Measurements from ENCODE around the gene GPR35. TPM values are rescaled to one million over a fixed set of nuclear protein-coding genes. Genes with fewer than 3 reads are reported as not detected.

The GPR35 gene
- total and polyA plus RNA-seq, 7 donors: 1.3 to 76.6 (median 7.8) TPM

GRCh38 chr2:240585681-240586197, 39.5 kb upstream of the GPR35 start:
- Histone ChIP-seq H3K4me3 (peak overlapping the region; percentile 69 to 99 (median 91)), H3K36me3 (peaks cover 0 to 16% (median 6%) of the 10 kb centered on the region in 4 donors), H3K27me3 (no peaks in the 10 kb centered on the region), H3K4me1 (peaks cover 0 to 44% (median 34%) of the 10 kb centered on the region in 4 donors), H3K9me3 (no peaks in the 10 kb centered on the region), H3K27ac (peak overlapping the region; percentile 92 to 98 (median 96))
- no peak for TF ChIP-seq CTCF (IDR thresholded peaks at IDR 0.05)
- no peak for TF ChIP-seq POLR2A (IDR thresholded peaks at IDR 0.05)
- TF ChIP-seq POLR2AphosphoS5 (IDR thresholded peaks at IDR 0.05): no peak
- no peak for TF ChIP-seq EP300 (IDR thresholded peaks at IDR 0.05)
- intact Hi-C loops (cut with DNase I): loop anchor here (2.0 kb wide), 1 partner anchor 19 kb away; no protein-coding TSS in a partner anchor
- peak; percentile 64 for DNase-seq
- 2 to 6% methylated on average over 20 of the region's 20 CpGs for WGBS, 2 donors

GRCh38 chr2:240586198-240586918, 38.9 kb upstream of the GPR35 start, which contains the start of gene CAPN10:
TSS of gene CAPN10 (plus strand) at chr2:240586734. CDS start at chr2:240586912, 178 bp downstream.
- no peaks in the 10 kb centered on the region for H3K9me3 ChIP-seq
- TF ChIP-seq CTCF (IDR thresholded peaks at IDR 0.05) (no peak), EP300 (IDR thresholded peaks at IDR 0.05) (no peak), POLR2AphosphoS5 (IDR thresholded peaks at IDR 0.05) (peak; percentile 76 to 90 (median 85)), POLR2A (IDR thresholded peaks at IDR 0.05) (peak; percentile 41 to 50)
- peak within 1 kb of the TSS; percentile 92 to 98 (median 96) for H3K27ac ChIP-seq
- peak within 1 kb of the TSS; percentile 69 to 99 (median 91) for H3K4me3 ChIP-seq
- intact Hi-C loops (cut with DNase I): loop anchor here (2.0 kb wide), 1 partner anchor 20 kb away; no protein-coding TSS in a partner anchor
- no peaks in the 10 kb centered on the region for H3K27me3 ChIP-seq
- DNase-seq: peak; percentile 99
- 0 to 1% methylated on average over 88 of the region's 88 CpGs for WGBS, 2 donors
- peaks cover 0 to 22% (median 10%) of the 10 kb centered on the region in 4 donors for H3K36me3 ChIP-seq
- peaks cover 0 to 44% (median 34%) of the 10 kb centered on the region in 4 donors for H3K4me1 ChIP-seq

GRCh38 chr2:240586919-240587800, 38.1 kb upstream of the GPR35 start:
- no peaks in the 10 kb centered on the region for H3K27me3 ChIP-seq
- intact Hi-C loops (cut with DNase I): loop anchor here (2.0 kb wide), 1 partner anchor 20 kb away; no protein-coding TSS in a partner anchor
- TF ChIP-seq EP300 (IDR thresholded peaks at IDR 0.05): no peak
- no peak for TF ChIP-seq POLR2A (IDR thresholded peaks at IDR 0.05)
- TF ChIP-seq POLR2AphosphoS5 (IDR thresholded peaks at IDR 0.05): no peak
- H3K4me1 ChIP-seq: peaks cover 0 to 44% (median 34%) of the 10 kb centered on the region in 4 donors
- H3K4me3 ChIP-seq: peak overlapping the region; percentile 69 to 99 (median 91)
- peak overlapping the region; percentile 92 to 98 (median 96) for H3K27ac ChIP-seq
- H3K9me3 ChIP-seq: no peaks in the 10 kb centered on the region
- peak; percentile 75 for DNase-seq
- WGBS, 2 donors: 3 to 4% methylated on average over 62 of the region's 62 CpGs
- H3K36me3 ChIP-seq: peaks cover 0 to 31% (median 14%) of the 10 kb centered on the region in 4 donors

- Histone ChIP-seq H3K4me1 (peaks cover 0 to 44% (median 34%) of the 10 kb centered on the region in 4 donors), H3K4me3 (peak overlapping the region in 2 of 4 donors; percentile 69 to 99), H3K9me3 (no peaks in the 10 kb centered on the region), H3K27me3 (no peaks in the 10 kb centered on the region), H3K27ac (no peak overlapping the region), H3K36me3 (peaks cover 0 to 36% (median 15%) of the 10 kb centered on the region in 4 donors)
- DNase-seq: peak; percentile 60
- TF ChIP-seq POLR2A (IDR thresholded peaks at IDR 0.05) (no peak), EP300 (IDR thresholded peaks at IDR 0.05) (no peak), CTCF (IDR thresholded peaks at IDR 0.05) (no peak), POLR2AphosphoS5 (IDR thresholded peaks at IDR 0.05) (no peak)
- intact Hi-C loops (cut with DNase I): no loop called here
- WGBS, 2 donors: 81 to 86% methylated on average over 10 of the region's 10 CpGs
Measured at GRCh38 chr2:240588006-240588655, 37.1 kb upstream of the GPR35 start.

Data from sigmoid colon (tissue), 7 donors.